Activated naive CD4-positive, alpha-beta T cell treated with anti-CD3 and anti-CD28 coated beads for 36 hours (primary cell): ENCODE data around the gene CDX1. TPM values are rescaled to one million over a fixed set of nuclear protein-coding genes. Genes with fewer than 3 reads are reported as not detected.

Source experiments
- CTCF ChIA-PET: fragments of 350-600 bp; sonication (Branson Sonifier 250); formaldehyde crosslinking; loops from one replicate; lab custom pipeline; 2021; ENCODE audit warnings: antibody characterized with exemption; lab: Charles Lee
- DNase-seq: peaks from one replicate; pipeline ENCODE4 v3.0.0-alpha.2; 2020
- H3K27ac Mint-ChIP-seq: one replicate; pipeline ENCODE4 v1.8.0; 2021; ENCODE audit warnings: mild to moderate bottlenecking, mixed read lengths
- H3K27me3 Mint-ChIP-seq: one replicate; pipeline ENCODE4 v1.8.0; 2021; ENCODE audit warnings: low read depth, mixed read lengths
- H3K36me3 Mint-ChIP-seq: one replicate; pipeline ENCODE4 v1.8.0; 2021; ENCODE audit warnings: low read depth, mixed read lengths
- H3K4me1 Mint-ChIP-seq: one replicate; pipeline ENCODE4 v1.8.0; 2021; ENCODE audit warnings: low read depth, mixed read lengths
- H3K4me3 Mint-ChIP-seq: one replicate; pipeline ENCODE4 v1.8.0; 2021; ENCODE audit warnings: mild to moderate bottlenecking, moderate library complexity, mixed read lengths
- H3K9me3 Mint-ChIP-seq: one replicate; pipeline ENCODE4 v1.8.0; 2021; ENCODE audit warnings: mixed read lengths
- intact Hi-C: fragments of 100-400 bp; cut with micrococcal nuclease; formaldehyde crosslinking; loops from one replicate; pipeline ENCODE4 v1.15.1; 2023
- total RNA-seq, 2 experiments: library from RNA; stranded (reverse); gene quantifications; one replicate each; pipeline ENCODE4 v1.2.3, GENCODE V29; 2021

The CDX1 gene
- total RNA-seq, 2 experiments from 2014 or later = not detected

DNA sequence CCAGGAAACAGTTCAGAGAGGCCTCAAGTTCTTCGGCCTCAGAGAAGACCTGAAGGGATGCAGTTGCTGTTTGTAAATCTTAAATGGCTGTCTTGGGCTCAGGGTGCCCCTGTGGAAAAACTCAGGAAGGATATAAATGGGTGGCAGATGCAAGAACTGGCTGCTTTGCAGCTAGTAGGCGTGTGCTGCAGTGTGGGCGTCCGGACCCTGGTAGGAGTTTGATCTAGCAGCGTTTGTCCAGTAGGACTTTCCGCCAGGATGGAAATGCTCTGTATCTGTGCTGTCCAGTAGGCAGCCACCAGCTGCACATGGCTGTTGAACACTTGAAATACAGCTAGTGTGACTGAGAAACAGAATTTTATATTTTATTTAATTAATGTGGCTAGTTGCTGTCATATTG is 7.7 kb downstream of the CDX1 start:
- Mint-ChIP-seq H3K4me3 (no peak overlapping the region), H3K9me3 (no peaks in the 10 kb centered on the region), H3K36me3 (no peaks in the 10 kb centered on the region), H3K4me1 (no peaks in the 10 kb centered on the region), H3K27me3 (peaks cover 6% of the 10 kb centered on the region), H3K27ac (no peak overlapping the region)
- intact Hi-C loops = no loop called here
- CTCF ChIA-PET = interaction anchor here (1.1 to 1.5 kb wide), 2 partner anchors 36 to 40 kb away, joined by 3 to 4 read pairs; no protein-coding TSS in a partner anchor
- DNase-seq = no peak

DNA sequence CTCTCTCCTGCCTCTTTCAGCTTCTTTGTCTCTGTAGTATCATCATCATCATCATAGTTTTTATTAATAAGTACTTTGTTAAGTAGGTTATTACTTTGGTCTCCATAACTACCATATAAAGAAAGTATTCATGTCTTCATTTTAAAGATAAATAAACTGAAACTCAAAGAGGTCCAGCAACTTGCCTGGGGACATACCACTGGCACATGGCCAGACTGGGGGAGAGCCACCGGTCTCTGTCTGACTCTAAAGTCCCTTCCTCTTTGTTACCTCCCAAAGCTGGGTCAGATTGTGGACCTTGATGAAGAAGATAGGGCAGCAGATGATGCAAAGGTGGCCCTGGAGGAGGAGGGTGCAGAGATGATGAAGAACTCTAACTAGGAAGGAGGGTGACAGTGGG is 8.5 kb downstream of the CDX1 start:
- Mint-ChIP-seq H3K27ac (no peak overlapping the region), H3K27me3 (peaks cover 4% of the 10 kb centered on the region), H3K36me3 (no peaks in the 10 kb centered on the region), H3K4me1 (no peaks in the 10 kb centered on the region), H3K4me3 (no peak overlapping the region), H3K9me3 (no peaks in the 10 kb centered on the region)
- no peak for DNase-seq
- intact Hi-C loops = no loop called here
- CTCF ChIA-PET = interaction anchor here (0.7 to 1.5 kb wide), 4 partner anchors 12 to 144 kb away, joined by 3 to 4 read pairs (median 4); no protein-coding TSS in a partner anchor

DNA sequence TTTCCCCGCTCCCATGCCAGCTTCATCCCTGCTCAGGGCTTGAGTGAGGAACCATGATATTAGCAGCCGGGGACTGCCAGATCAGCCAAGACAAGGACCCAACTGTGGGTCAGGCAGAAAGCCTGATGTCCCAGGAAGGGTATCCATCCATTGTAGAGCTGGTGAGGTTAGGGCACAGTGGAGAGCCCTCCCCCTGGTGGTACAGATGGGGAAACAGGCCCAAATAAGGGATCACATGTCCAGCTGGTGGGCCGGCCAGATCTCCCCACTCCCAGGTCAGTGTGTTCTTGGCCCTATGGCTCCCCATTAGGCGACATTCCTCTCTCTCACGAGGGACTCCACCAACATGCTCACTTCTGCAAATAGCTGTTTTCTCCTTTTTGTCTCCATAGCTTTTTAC is 9.0 kb downstream of the CDX1 start:
- Mint-ChIP-seq H3K36me3 (no peaks in the 10 kb centered on the region), H3K4me1 (no peaks in the 10 kb centered on the region), H3K4me3 (no peak overlapping the region), H3K9me3 (no peaks in the 10 kb centered on the region), H3K27ac (no peak overlapping the region), H3K27me3 (peaks cover 2% of the 10 kb centered on the region)
- CTCF ChIA-PET = interaction anchor here (0.7 to 1.1 kb wide), 4 partner anchors 13 to 145 kb away, joined by 3 to 4 read pairs (median 4); no protein-coding TSS in a partner anchor
- intact Hi-C loops = no loop called here
- DNase-seq = no peak

DNA sequence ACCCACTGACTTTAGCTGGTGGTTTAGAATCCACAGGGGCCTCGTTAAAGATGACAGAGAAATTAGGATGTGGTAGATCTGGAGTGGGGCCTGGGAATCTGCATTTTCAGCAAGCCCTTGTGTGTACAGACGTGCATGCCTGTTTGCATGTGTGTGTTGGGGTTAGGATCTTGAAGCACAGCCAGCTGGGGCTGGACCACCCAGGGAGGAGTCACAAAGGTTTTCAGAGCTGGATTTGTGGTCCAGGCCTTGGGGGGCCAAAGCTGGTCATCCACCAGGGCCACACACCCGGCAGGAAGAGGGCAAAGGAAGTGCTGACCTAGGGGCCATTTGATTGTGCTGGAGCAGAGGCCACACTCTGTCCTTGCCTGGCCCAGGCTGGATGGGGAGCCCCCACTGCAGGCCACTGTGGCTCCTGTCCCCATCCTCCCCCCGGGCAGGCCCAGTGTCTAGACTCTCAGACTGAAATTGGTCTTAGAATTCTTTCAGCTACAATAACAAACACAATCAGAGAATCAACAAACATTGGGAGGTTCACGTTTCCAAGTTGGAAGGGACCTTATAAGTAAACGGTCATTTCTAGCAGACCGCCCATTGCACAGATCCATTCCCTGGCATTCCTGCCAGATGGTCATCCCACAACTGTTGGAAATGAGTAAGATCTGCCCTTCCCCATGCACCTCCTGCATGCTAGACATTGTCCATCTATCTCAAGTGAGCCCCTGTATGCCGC is 10.3 kb downstream of the CDX1 start:
- Mint-ChIP-seq H3K4me1 (no peaks in the 10 kb centered on the region), H3K27ac (no peak overlapping the region), H3K4me3 (no peak overlapping the region), H3K27me3 (no peaks in the 10 kb centered on the region), H3K36me3 (no peaks in the 10 kb centered on the region), H3K9me3 (no peaks in the 10 kb centered on the region)
- intact Hi-C loops = no loop called here
- DNase-seq = no peak
- CTCF ChIA-PET = interaction anchor here (1.0 kb wide), 1 partner anchor 38 kb away, joined by 3 read pairs; no protein-coding TSS in a partner anchor

DNA sequence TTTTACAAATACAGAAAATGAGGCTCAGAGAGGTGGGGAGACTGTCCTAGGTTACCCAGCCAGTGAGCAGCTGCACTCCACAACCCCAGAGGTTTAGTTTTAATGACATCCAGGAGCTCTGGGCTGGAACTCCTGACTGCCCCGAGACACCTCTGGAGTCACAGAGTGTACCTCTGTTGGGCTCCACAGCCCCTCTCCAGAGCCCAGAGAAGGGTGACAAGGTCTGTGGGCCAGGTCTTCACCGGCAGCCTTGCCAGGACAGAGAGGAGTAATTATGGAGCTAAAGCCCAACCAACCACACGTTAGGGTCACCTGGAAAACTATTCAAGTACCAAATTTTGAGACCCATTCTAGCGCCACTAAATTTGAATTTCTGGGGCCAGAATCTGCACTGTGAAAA is 11.1 kb downstream of the CDX1 start:
- Mint-ChIP-seq H3K36me3 (no peaks in the 10 kb centered on the region), H3K4me3 (no peak overlapping the region), H3K4me1 (no peaks in the 10 kb centered on the region), H3K27ac (no peak overlapping the region), H3K9me3 (no peaks in the 10 kb centered on the region), H3K27me3 (no peaks in the 10 kb centered on the region)
- intact Hi-C loops = no loop called here
- DNase-seq = no peak
- CTCF ChIA-PET = no interaction called here

DNA sequence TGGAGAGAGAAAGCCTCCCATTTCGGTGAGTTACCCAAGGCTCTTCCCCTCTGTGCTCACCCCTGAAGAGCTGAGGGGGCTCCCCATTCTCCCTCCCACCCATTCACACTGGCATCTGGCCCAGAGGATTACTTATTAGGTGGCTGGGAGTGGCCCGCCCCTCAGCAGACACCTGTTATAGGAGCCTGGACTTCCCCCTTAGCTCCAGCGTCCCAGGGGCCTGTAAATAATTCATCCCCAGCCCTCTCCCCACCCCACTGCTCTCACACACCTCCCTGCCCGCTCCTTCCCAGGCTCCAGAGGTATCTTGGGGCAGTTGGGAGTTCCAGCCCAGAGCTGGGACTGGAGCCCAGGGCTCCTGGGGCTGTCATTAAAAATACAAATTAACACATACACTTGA is 11.7 kb downstream of the CDX1 start:
- no peak for DNase-seq
- H3K36me3 Mint-ChIP-seq = no peaks in the 10 kb centered on the region
- intact Hi-C loops = no loop called here
- no peak overlapping the region for H3K27ac Mint-ChIP-seq
- no peaks in the 10 kb centered on the region for H3K9me3 Mint-ChIP-seq
- H3K4me3 Mint-ChIP-seq = no peak overlapping the region
- H3K27me3 Mint-ChIP-seq = no peaks in the 10 kb centered on the region
- no peaks in the 10 kb centered on the region for H3K4me1 Mint-ChIP-seq
- CTCF ChIA-PET = no interaction called here

DNA sequence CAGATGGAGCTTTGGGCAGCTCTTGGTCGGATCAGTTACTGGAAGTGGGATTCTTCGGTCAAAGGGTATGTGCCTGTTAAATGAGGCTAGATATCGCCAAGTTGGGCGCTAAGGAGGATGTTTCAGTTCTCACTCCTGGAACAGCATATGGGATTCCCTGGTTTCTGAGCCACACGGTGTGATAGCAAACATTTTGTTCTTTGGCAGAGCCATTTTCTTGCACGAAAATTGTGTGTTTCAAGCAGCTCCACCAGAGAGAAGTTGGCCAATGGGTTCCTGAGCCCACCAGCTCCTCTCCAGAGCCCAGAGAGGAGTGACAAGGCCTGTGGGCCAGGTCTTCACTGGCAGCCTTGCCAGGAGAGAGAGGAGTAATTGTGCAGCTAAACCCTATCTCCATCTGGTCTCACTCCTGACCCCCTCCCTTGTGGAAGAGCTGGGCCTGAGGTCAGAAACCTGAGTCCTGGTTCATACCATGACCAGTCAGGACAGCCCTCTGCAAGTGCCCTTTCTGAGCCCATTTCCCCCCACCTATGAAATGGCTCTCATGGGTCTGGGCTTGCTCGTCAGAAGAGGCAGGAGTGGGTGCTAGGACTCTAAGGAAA is 12.5 kb downstream of the CDX1 start:
- H3K36me3 Mint-ChIP-seq = no peaks in the 10 kb centered on the region
- H3K27ac Mint-ChIP-seq = no peak overlapping the region
- no peaks in the 10 kb centered on the region for H3K4me1 Mint-ChIP-seq
- no peak for DNase-seq
- CTCF ChIA-PET = no interaction called here
- H3K4me3 Mint-ChIP-seq = no peak overlapping the region
- intact Hi-C loops = no loop called here
- no peaks in the 10 kb centered on the region for H3K27me3 Mint-ChIP-seq
- no peaks in the 10 kb centered on the region for H3K9me3 Mint-ChIP-seq

DNA sequence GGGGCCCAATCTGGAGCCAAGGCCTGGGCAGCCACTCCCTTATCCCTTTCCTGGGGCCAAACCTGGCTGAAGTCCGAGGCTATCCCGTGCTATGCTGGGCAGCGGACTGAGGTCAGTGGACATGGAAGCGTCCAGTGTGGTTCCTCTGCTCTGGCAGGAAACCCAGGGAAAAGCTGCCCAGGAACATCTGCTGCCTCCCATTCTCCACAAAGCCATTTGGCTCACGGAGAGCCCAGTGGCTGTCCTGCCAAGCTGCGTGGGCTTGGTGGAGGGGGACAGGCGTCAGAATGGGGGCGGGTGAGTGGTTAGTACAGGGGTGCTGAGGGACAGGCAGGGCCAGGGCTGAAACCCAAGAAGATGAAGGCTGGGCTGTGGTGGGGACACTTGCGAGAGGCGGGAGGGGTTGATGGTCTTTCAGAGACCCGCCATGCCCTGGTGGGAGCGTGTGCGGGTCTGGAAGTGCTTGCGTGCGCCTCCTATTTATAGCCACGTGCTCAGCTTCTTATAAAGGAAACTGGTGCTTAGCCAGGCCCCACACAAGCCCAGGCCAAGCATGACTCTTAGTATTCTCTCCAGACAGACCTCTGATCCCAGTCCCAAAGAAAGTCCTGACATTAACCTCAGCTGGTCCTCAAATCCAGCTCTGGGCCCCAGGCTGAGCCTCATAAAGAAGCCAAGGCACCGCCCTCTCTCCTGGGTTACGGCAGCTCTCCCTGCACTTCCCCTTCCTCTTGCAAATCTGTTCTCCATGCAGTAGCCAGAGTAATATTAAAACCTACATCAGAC is 13.9 kb downstream of the CDX1 start:
- intact Hi-C loops = no loop called here
- H3K9me3 Mint-ChIP-seq = no peaks in the 10 kb centered on the region
- no peak overlapping the region for H3K4me3 Mint-ChIP-seq
- no peaks in the 10 kb centered on the region for H3K27me3 Mint-ChIP-seq
- DNase-seq = no peak
- no peaks in the 10 kb centered on the region for H3K36me3 Mint-ChIP-seq
- CTCF ChIA-PET = interaction anchor here (0.6 kb wide), 1 partner anchor 228 kb away, joined by 3 read pairs; no protein-coding TSS in a partner anchor
- no peak overlapping the region for H3K27ac Mint-ChIP-seq
- H3K4me1 Mint-ChIP-seq = no peaks in the 10 kb centered on the region

DNA sequence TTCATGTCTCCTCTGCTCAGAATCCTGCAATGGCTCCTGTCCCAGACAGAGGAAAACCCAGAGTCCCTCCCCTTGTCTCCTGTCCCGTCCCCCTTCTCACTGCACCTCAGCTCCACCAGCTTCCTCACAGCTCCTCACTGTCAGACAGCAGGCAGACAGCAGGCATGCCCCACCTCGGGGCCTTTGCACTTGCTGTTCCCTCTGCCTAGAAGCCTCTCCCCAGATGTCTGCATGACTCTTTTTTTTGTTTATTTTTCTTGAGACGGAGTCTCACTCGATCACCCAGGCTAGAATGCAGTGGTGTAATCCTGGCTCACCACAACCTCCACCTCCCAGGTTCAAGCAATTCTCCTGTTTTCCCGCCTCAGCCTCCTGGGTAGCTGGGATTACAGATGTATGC is 14.4 kb downstream of the CDX1 start:
- Mint-ChIP-seq H3K27ac (no peak overlapping the region), H3K4me3 (no peak overlapping the region), H3K36me3 (no peaks in the 10 kb centered on the region), H3K9me3 (no peaks in the 10 kb centered on the region), H3K4me1 (no peaks in the 10 kb centered on the region), H3K27me3 (no peaks in the 10 kb centered on the region)
- intact Hi-C loops = no loop called here
- CTCF ChIA-PET = interaction anchor here (1.3 kb wide), 1 partner anchor 19 kb away, joined by 5 read pairs; no protein-coding TSS in a partner anchor
- no peak for DNase-seq

DNA sequence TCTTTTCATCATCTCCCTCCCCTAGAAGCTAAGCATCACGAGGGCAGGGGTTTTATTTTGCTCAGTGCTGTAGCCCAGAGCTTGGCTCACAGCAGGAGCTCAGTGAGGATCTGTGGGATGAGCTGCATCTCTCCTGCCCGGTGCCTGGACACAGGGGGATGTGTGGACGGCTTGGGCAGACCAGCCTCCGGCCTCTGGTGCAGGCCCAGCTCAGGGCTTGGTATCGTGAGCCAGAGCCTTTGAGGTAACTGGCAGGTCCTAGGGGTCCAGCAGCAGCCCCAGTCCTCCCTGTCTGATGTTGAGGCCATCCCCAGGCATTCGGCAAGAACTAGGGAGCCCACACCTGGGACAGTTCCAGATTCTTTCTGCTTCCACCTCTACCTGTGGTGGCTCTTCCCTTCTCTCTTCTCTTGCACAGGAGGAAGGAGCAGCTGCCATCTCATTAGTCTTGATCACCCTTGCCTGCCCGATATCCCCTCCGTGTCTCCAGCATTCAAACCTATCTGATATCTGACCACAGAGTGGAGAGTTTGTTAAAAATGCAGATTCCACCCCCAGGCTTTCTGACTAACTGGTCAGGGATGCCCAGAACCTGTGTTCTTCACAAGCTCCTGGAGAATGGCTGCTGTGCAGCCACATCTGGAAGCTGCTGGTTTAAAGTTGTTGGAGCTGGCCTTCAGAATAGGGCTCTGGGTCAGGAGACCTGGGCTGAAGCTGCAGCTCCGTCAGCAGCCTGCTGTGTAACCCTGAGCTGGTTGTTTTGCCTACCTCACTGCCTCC is 15.4 kb downstream of the CDX1 start:
- intact Hi-C loops = no loop called here
- H3K4me1 Mint-ChIP-seq = no peaks in the 10 kb centered on the region
- H3K9me3 Mint-ChIP-seq = no peaks in the 10 kb centered on the region
- DNase-seq = no peak
- H3K4me3 Mint-ChIP-seq = no peak overlapping the region
- no peaks in the 10 kb centered on the region for H3K36me3 Mint-ChIP-seq
- no peaks in the 10 kb centered on the region for H3K27me3 Mint-ChIP-seq
- CTCF ChIA-PET = interaction anchor here (1.3 kb wide), 1 partner anchor 20 kb away, joined by 5 read pairs; no protein-coding TSS in a partner anchor
- H3K27ac Mint-ChIP-seq = no peak overlapping the region

DNA sequence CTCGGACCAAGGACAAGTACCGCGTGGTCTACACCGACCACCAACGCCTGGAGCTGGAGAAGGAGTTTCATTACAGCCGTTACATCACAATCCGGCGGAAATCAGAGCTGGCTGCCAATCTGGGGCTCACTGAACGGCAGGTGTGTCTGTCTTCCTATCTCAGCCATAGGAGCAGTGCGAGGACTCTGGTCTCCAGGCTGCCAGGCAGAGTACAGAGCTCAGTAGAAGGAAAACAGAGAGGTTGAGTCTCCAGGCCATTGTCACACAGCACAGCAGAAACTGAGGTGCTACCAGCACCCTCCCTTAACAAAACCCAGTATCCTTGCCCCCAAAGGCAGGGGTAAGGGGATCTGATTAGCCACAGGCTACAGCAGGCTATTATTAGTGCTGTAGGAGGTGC is 16.2 kb downstream of the CDX1 start:
- CTCF ChIA-PET = no interaction called here
- H3K9me3 Mint-ChIP-seq = no peaks in the 10 kb centered on the region
- no peaks in the 10 kb centered on the region for H3K36me3 Mint-ChIP-seq
- intact Hi-C loops = no loop called here
- DNase-seq = no peak
- no peak overlapping the region for H3K27ac Mint-ChIP-seq
- no peaks in the 10 kb centered on the region for H3K27me3 Mint-ChIP-seq
- H3K4me1 Mint-ChIP-seq = no peaks in the 10 kb centered on the region
- no peak overlapping the region for H3K4me3 Mint-ChIP-seq

DNA sequence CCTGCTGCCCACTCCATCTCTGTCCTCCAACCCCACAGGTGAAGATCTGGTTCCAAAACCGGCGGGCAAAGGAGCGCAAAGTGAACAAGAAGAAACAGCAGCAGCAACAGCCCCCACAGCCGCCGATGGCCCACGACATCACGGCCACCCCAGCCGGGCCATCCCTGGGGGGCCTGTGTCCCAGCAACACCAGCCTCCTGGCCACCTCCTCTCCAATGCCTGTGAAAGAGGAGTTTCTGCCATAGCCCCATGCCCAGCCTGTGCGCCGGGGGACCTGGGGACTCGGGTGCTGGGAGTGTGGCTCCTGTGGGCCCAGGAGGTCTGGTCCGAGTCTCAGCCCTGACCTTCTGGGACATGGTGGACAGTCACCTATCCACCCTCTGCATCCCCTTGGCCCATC is 16.9 kb downstream of the CDX1 start:
- DNase-seq = no peak
- CTCF ChIA-PET = no interaction called here
- Mint-ChIP-seq H3K4me1 (no peaks in the 10 kb centered on the region), H3K4me3 (no peak overlapping the region), H3K36me3 (no peaks in the 10 kb centered on the region), H3K27ac (no peak overlapping the region), H3K27me3 (no peaks in the 10 kb centered on the region), H3K9me3 (no peaks in the 10 kb centered on the region)
- intact Hi-C loops = no loop called here
